ENCODE measurements around the gene LEFTY1. TPM values are rescaled to one million over a fixed set of nuclear protein-coding genes. Genes with fewer than 3 reads are reported as not detected.

The LEFTY1 gene
- total and polyA plus RNA-seq, 2 of the 13 experiments (the other 11 are each of a cell fraction or from before 2014, with no cell fraction given) = 0.29 to 0.79 TPM

- TF ChIP-seq ZNF646 (CRISPR knock-in tag; IDR thresholded peaks at IDR 0.05) (no peak), ZNF446 (CRISPR knock-in tag; IDR thresholded peaks at IDR 0.05) (no peak), ZNF850 (CRISPR knock-in tag; conservative IDR thresholded peaks at IDR 0.05) (no peak), KAT8 (CRISPR knock-in tag; IDR thresholded peaks at IDR 0.05) (peak; percentile 61; the same call in 1 of the 2 replicates), GABPA (IDR thresholded peaks at IDR 0.05; ENCODE audit: low read depth, low read length) (no peak), GABPA (CRISPR knock-in tag; IDR thresholded peaks at IDR 0.05; ENCODE audit: low read depth) (peak; percentile 61), ZNF574 (CRISPR knock-in tag; IDR thresholded peaks at IDR 0.05) (no peak; the same call in 1 of the 2 replicates), KDM4B (CRISPR knock-in tag; IDR thresholded peaks at IDR 0.05) (no peak), PCBP2 (optimal IDR thresholded peaks at IDR 0.05; ENCODE audit: low read depth, low read length, poor library complexity, severe bottlenecking) (no peak), PRDM15 (CRISPR knock-in tag; IDR thresholded peaks at IDR 0.05) (no peak), SMARCC2 (IDR thresholded peaks at IDR 0.05) (no peak), XRCC5 (optimal IDR thresholded peaks at IDR 0.05; ENCODE audit: low read length) (peak; percentile 18), ZNF441 (CRISPR knock-in tag; IDR thresholded peaks at IDR 0.05; ENCODE audit: borderline replicate concordance) (0 out of 2 replicates have a peak, but pooled peaks have one; percentile 72), TSC22D2 (CRISPR knock-in tag; IDR thresholded peaks at IDR 0.05; ENCODE audit: borderline replicate concordance) (no peak), ZNF263 (CRISPR knock-in tag; IDR thresholded peaks at IDR 0.05) (no peak), FOXP1 (IDR thresholded peaks at IDR 0.05) (no peak), FOXP1 (CRISPR knock-in tag; IDR thresholded peaks at IDR 0.05) (peak; percentile 38; the same call in 1 of the 2 replicates), PRPF4 (IDR thresholded peaks at IDR 0.05; ENCODE audit: low read depth, low read length, poor library complexity, severe bottlenecking) (no peak)
Observed at GRCh38 chr1:225896937-225897549, 8.1 kb upstream of the LEFTY1 start (continued).
